ENCODE results near the gene TUBB3.

- TF ChIP-seq SP1 (CRISPR knock-in tag; IDR thresholded peaks at IDR 0.05) (no peak), CTCF (IDR thresholded peaks at IDR 0.05 in 2 of 3, conservative IDR thresholded peaks at IDR 0.05 in 1 of 3; ENCODE audit: insufficient read depth in 2 of 3, low read depth in 1 of 3, low read length in 3 of 3) (no peak), PPARD (CRISPR knock-in tag; IDR thresholded peaks at IDR 0.05) (no peak), EZH2 (IDR thresholded peaks at IDR 0.05; ENCODE audit: borderline replicate concordance, low read depth, low read length) (no peak), ZNF707 (CRISPR knock-in tag; conservative IDR thresholded peaks at IDR 0.05) (no peak), TAF7 (tag; IDR thresholded peaks at IDR 0.05) (no peak)
Measured at GRCh38 chr16:89887243-89887642, 35.9 kb upstream of the TUBB3 start.

Data from K562 (cell line).